NCI-H1105 treated with DMSO at 0.1 percent for 48 hours (cell line): ENCODE measurements around the gene MPL.

Source experiments
- DNase-seq: peaks from one replicate; lab custom pipeline; 2025; lab: John Stamatoyannopoulos, UW

The MPL gene

GRCh38 chr1:43337588-43337987, at the start of gene MPL:
Gene MPL (plus strand): TSS chr1:43337818. CDS start chr1:43337849, 31 bp downstream.
- DNase-seq, result no peak

- DNase-seq, result no peak
Observed at GRCh38 chr1:43288058-43288784, 49.4 kb upstream of the MPL start.

- no peak for DNase-seq
Observed at GRCh38 chr1:43288785-43289706, 48.6 kb upstream of the MPL start.

GRCh38 chr1:43292216-43292615, 45.4 kb upstream of the MPL start:
- DNase-seq, result no peak

GRCh38 chr1:43292679-43293078, 44.9 kb upstream of the MPL start:
- no peak for DNase-seq

- DNase-seq, result no peak
Observed at GRCh38 chr1:43293176-43293575, 44.4 kb upstream of the MPL start.

- no peak for DNase-seq
Observed at GRCh38 chr1:43293896-43294760, 43.5 kb upstream of the MPL start.

GRCh38 chr1:43294761-43295160, 42.9 kb upstream of the MPL start:
- no peak for DNase-seq

- no peak for DNase-seq
Observed at GRCh38 chr1:43296207-43296606, 41.4 kb upstream of the MPL start.

GRCh38 chr1:43298055-43298454, 39.6 kb upstream of the MPL start:
- no peak for DNase-seq

GRCh38 chr1:43299101-43299500, 38.5 kb upstream of the MPL start:
- no peak for DNase-seq

GRCh38 chr1:43300378-43301094, 37.1 kb upstream of the MPL start, which contains the start of gene TIE1:
Gene TIE1 (plus strand): TSS chr1:43300982. CDS start chr1:43301072, 90 bp downstream.
- no peak for DNase-seq

GRCh38 chr1:43302201-43302600, 35.4 kb upstream of the MPL start:
- DNase-seq, result no peak

- DNase-seq, result no peak
Observed at GRCh38 chr1:43302721-43303470, 34.7 kb upstream of the MPL start.

- no peak for DNase-seq
Observed at GRCh38 chr1:43303471-43304313, 33.9 kb upstream of the MPL start.

- DNase-seq, result no peak
Observed at GRCh38 chr1:43304314-43304681, 33.3 kb upstream of the MPL start.

GRCh38 chr1:43304771-43305300, 32.8 kb upstream of the MPL start:
- no peak for DNase-seq

- DNase-seq, result no peak
Observed at GRCh38 chr1:43305461-43305860, 32.2 kb upstream of the MPL start.

- no peak for DNase-seq
Observed at GRCh38 chr1:43305926-43306687, 31.5 kb upstream of the MPL start.
